ENCODE data around the gene ARFGAP3. TPM values are rescaled to one million over a fixed set of nuclear protein-coding genes. Genes with fewer than 3 reads are reported as not detected.

The ARFGAP3 gene
- total and polyA plus RNA-seq, 3 experiments from 2014 or later = 32.2 to 50.0 (median 33.0) TPM

- peak overlapping the region in 1 of 8 donors; percentile 75 for H3K27ac Mint-ChIP-seq
- Histone ChIP-seq H3K9me3 (ENCODE audit: low read length) (no peaks in the 10 kb centered on the region), H3K4me1 (ENCODE audit: insufficient read depth, low read length) (no peaks in the 10 kb centered on the region), H3K27me3 (ENCODE audit: insufficient read depth, low read length, poor library complexity, severe bottlenecking) (no peaks in the 10 kb centered on the region), H3K4me3 (ENCODE audit: low read length) (no peak overlapping the region), H3K36me3 (ENCODE audit: insufficient read depth, low read length) (peaks cover 13% of the 10 kb centered on the region), H3K27ac (ENCODE audit: low read depth, low read length) (no peak overlapping the region)
- POLR2A ChIA-PET = no interaction called here
- H3K36me3 Mint-ChIP-seq = peaks cover 0 to 91% (median 9%) of the 10 kb centered on the region in 3 donors
- H3K4me3 Mint-ChIP-seq = no peak overlapping the region
- no peak for DNase-seq
- CTCF ChIA-PET = no interaction called here
- no peaks in the 10 kb centered on the region for H3K9me3 Mint-ChIP-seq
- no peaks in the 10 kb centered on the region for H3K4me1 Mint-ChIP-seq
- no peaks in the 10 kb centered on the region for H3K27me3 Mint-ChIP-seq
Observed at GRCh38 chr22:42881982-42882656, 25.0 kb upstream of the ARFGAP3 start.

DNA sequence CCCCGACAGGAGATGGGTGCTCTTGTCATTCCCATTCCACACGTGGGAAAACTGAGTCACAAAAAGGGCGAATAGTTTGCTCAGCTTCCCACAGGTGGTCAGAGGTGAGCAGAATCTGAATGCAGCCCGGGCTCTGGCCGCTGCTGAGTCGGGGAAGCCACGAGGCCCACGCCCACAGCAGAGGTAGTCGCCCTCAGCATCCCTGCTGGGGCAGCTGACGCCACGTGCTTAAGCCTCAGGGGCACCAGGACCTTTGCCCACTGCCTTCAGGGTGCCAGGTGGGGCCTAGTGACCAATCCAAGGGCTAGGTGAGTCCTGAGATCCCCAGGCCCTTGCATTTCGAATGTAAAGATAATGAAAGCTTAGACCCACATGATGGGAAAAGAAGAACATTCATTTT, 24.2 kb upstream of the ARFGAP3 start:
- H3K36me3 Mint-ChIP-seq = peaks cover 0 to 93% (median 9%) of the 10 kb centered on the region in 3 donors
- H3K9me3 Mint-ChIP-seq = no peaks in the 10 kb centered on the region
- Histone ChIP-seq H3K4me1 (ENCODE audit: insufficient read depth, low read length) (no peaks in the 10 kb centered on the region), H3K27ac (ENCODE audit: low read depth, low read length) (no peak overlapping the region), H3K36me3 (ENCODE audit: insufficient read depth, low read length) (peaks cover 13% of the 10 kb centered on the region), H3K4me3 (ENCODE audit: low read length) (no peak overlapping the region), H3K9me3 (ENCODE audit: low read length) (no peaks in the 10 kb centered on the region), H3K27me3 (ENCODE audit: insufficient read depth, low read length, poor library complexity, severe bottlenecking) (no peaks in the 10 kb centered on the region)
- H3K27ac Mint-ChIP-seq = peak overlapping the region in 1 of 8 donors; percentile 54
- H3K4me3 Mint-ChIP-seq = no peak overlapping the region
- H3K27me3 Mint-ChIP-seq = no peaks in the 10 kb centered on the region
- no peaks in the 10 kb centered on the region for H3K4me1 Mint-ChIP-seq
- DNase-seq = no peak
- ChIA-PET CTCF (no interaction called here), POLR2A (no interaction called here)

- Histone ChIP-seq H3K9me3 (ENCODE audit: low read length) (no peaks in the 10 kb centered on the region), H3K4me3 (ENCODE audit: low read length) (no peak overlapping the region), H3K27me3 (ENCODE audit: insufficient read depth, low read length, poor library complexity, severe bottlenecking) (no peaks in the 10 kb centered on the region), H3K27ac (ENCODE audit: low read depth, low read length) (no peak overlapping the region), H3K36me3 (ENCODE audit: insufficient read depth, low read length) (peaks cover 13% of the 10 kb centered on the region), H3K4me1 (ENCODE audit: insufficient read depth, low read length) (no peaks in the 10 kb centered on the region)
- no peak overlapping the region for H3K4me3 Mint-ChIP-seq
- no peaks in the 10 kb centered on the region for H3K27me3 Mint-ChIP-seq
- POLR2A ChIA-PET = no interaction called here
- peak overlapping the region in 1 of 8 donors; percentile 54 for H3K27ac Mint-ChIP-seq
- no peaks in the 10 kb centered on the region for H3K9me3 Mint-ChIP-seq
- H3K4me1 Mint-ChIP-seq = no peaks in the 10 kb centered on the region
- DNase-seq = no peak
- H3K36me3 Mint-ChIP-seq = peaks cover 0 to 93% (median 6%) of the 10 kb centered on the region in 3 donors
- CTCF ChIA-PET = no interaction called here
Observed at GRCh38 chr22:42880815-42881214, 23.7 kb upstream of the ARFGAP3 start.

DNA sequence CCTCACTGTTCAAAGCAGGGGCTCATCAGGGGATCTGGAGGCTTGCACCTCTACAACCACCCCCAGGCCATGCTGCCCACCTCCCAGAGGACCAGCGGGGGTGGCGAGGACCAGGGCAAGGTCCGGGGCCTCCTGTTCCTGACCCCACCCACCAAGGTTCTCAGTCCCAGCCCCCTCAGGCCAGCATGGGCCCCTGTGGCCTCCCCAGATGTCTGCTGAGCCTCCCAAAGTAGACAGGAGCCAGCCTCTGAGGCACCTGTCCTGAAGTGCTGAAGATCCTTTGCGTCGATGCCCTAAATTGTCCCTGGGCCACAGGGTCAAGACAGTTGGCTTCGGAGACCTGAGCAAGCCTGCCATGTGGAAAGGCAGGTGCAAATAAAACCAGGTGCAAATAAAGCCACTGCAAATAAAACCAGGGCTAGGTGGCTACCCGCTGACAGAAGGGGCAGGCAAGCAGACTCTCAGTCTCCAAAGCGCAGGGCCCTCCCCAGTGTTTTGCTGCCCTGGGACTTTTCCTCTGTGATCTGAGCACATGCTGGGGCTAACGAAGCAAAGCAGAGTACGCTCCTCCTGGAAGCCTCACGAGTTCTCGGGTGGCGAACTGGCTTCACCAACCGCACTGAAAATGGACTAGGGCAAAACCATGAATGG, 22.4 kb upstream of the ARFGAP3 start:
- H3K36me3 ChIP-seq (ENCODE audit: insufficient read depth, low read length) = peaks cover 9% of the 10 kb centered on the region
- no peaks in the 10 kb centered on the region for H3K27me3 ChIP-seq (ENCODE audit: insufficient read depth, low read length, poor library complexity, severe bottlenecking)
- POLR2A ChIA-PET = no interaction called here

DNA sequence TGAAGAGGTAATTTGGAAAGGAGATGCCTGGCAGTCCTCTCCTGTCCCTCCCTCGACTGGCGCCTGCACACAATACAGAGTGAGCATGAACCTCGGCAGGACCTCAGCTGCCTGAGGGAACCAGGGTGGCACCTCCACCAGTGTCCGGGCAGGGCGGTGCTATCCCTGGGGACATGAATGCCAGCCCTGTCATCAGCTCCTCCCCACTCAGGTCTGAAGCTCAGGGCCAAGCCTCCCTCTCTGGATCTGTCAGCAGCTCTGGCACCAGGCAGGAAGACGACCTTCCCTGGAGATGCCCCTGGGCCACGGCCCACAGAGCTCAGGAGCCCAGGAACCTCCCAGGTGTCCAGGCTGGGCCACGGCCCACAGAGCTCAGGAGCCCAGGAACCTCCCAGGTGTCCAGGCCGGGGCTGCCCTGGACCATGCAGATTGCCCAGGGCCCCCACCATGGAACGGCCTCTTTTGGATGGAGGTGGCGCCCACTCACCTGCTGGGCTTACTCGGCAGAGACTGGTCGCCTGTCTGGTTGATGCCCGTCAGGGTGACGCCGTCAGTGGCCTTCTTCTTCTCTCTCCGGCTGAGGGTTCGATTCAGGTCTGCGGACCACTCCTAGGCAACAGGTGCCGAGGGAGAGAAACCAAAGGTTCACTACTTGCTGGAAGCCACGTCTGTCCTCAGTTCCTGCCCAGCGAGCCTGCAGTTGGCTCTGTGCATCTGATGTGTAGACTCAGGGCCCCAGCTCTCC, 21.7 kb upstream of the ARFGAP3 start:
- no peaks in the 10 kb centered on the region for H3K9me3 ChIP-seq (ENCODE audit: low read length)
- Mint-ChIP-seq H3K27ac (no peak overlapping the region), H3K36me3 (peaks cover 0 to 89% (median 8%) of the 10 kb centered on the region in 3 donors), H3K27me3 (no peaks in the 10 kb centered on the region), H3K4me1 (no peaks in the 10 kb centered on the region), H3K4me3 (no peak overlapping the region), H3K9me3 (no peaks in the 10 kb centered on the region)
- no peaks in the 10 kb centered on the region for H3K4me1 ChIP-seq (ENCODE audit: insufficient read depth, low read length)
- no peak overlapping the region for H3K27ac ChIP-seq (ENCODE audit: low read depth, low read length)
- no peaks in the 10 kb centered on the region for H3K27me3 ChIP-seq (ENCODE audit: insufficient read depth, low read length, poor library complexity, severe bottlenecking)
- H3K36me3 ChIP-seq (ENCODE audit: insufficient read depth, low read length) = peaks cover 6% of the 10 kb centered on the region
- POLR2A ChIA-PET = no interaction called here
- no peak overlapping the region for H3K4me3 ChIP-seq (ENCODE audit: low read length)
- CTCF ChIA-PET = no interaction called here
- DNase-seq = no peak

More for the DNA sequence above, 22.4 kb upstream of the ARFGAP3 start:
- H3K9me3 ChIP-seq (ENCODE audit: low read length) = no peaks in the 10 kb centered on the region
- Mint-ChIP-seq H3K4me3 (no peak overlapping the region), H3K36me3 (peaks cover 0 to 90% (median 8%) of the 10 kb centered on the region in 3 donors), H3K4me1 (no peaks in the 10 kb centered on the region), H3K9me3 (no peaks in the 10 kb centered on the region), H3K27me3 (no peaks in the 10 kb centered on the region), H3K27ac (no peak overlapping the region)
- H3K4me3 ChIP-seq (ENCODE audit: low read length) = no peak overlapping the region
- H3K27ac ChIP-seq (ENCODE audit: low read depth, low read length) = no peak overlapping the region
- CTCF ChIA-PET = no interaction called here
- no peak for DNase-seq
- H3K4me1 ChIP-seq (ENCODE audit: insufficient read depth, low read length) = no peaks in the 10 kb centered on the region

DNA sequence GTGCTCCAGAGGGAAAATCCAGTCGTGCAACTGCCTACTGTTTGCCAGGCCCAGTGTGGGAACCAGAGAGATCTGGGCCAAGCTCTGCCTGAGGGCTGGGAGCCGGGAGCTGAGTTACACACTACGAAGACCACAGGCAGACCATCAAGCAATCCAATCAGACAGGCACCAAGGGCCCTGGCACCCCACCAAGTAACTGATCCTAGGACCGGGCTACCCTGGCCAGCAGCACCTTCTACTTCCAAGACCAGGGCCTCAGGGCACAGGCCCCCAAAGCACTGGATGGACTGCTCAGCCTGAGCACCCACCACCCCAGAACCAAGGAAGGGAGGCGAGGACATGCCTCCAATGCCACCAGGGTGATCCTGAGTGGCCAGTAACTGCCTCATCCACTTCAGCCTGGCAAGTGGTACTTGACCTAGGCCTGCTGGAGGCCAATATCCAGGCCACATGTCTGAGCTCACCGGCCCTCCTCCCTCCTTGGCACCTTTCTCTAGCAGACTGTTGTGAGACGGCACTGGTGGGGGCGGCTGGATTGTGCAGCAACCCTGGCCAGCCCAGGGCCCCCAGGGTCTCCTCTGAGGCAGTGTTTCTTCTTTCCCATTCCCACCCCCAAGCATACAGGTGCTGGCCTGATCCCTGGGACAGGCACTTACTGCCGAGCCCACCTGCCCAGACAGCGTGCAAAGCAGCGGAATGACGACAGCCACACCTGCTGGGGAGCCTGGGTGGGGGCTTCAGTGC, 20.7 kb upstream of the ARFGAP3 start:
- no peaks in the 10 kb centered on the region for H3K4me1 ChIP-seq (ENCODE audit: insufficient read depth, low read length)
- Mint-ChIP-seq H3K9me3 (no peaks in the 10 kb centered on the region), H3K36me3 (peaks cover 0 to 88% (median 6%) of the 10 kb centered on the region in 3 donors), H3K4me3 (no peak overlapping the region), H3K27me3 (no peaks in the 10 kb centered on the region), H3K4me1 (no peaks in the 10 kb centered on the region), H3K27ac (peak overlapping the region in 3 of 8 donors; percentile 23 to 82 (median 70))
- no peaks in the 10 kb centered on the region for H3K9me3 ChIP-seq (ENCODE audit: low read length)
- DNase-seq = no peak
- no peak overlapping the region for H3K4me3 ChIP-seq (ENCODE audit: low read length)
- CTCF ChIA-PET = interaction anchor here (1.5 kb wide), 1 partner anchor 10 kb away, joined by 9 read pairs; no protein-coding TSS in a partner anchor
- H3K27ac ChIP-seq (ENCODE audit: low read depth, low read length) = no peak overlapping the region
- peaks cover 6% of the 10 kb centered on the region for H3K36me3 ChIP-seq (ENCODE audit: insufficient read depth, low read length)
- POLR2A ChIA-PET = no interaction called here
- no peaks in the 10 kb centered on the region for H3K27me3 ChIP-seq (ENCODE audit: insufficient read depth, low read length, poor library complexity, severe bottlenecking)

DNA sequence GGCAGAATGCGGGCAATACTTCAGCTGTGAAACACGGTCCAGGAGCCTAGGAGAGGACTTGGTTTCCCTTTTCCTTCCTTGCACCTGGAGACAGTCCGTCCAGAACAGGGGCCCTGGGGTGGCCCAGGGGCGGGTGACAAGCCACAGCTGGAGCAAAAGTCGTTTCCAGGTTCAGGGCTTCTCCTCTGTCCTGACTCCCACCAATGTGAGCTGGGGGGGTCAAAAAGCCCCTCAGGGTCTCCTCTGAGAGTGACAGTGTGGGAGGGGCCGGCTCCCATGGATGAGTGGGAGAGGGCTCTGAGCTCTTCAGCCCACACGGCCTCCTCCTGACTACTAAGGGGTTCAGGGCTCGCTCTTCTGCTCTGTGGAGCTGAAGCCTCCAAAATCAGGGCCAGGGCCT, 20.1 kb upstream of the ARFGAP3 start:
- H3K36me3 Mint-ChIP-seq = peaks cover 0 to 89% (median 5%) of the 10 kb centered on the region in 3 donors
- Histone ChIP-seq H3K4me3 (ENCODE audit: low read length) (no peak overlapping the region), H3K9me3 (ENCODE audit: low read length) (no peaks in the 10 kb centered on the region), H3K4me1 (ENCODE audit: insufficient read depth, low read length) (no peaks in the 10 kb centered on the region), H3K36me3 (ENCODE audit: insufficient read depth, low read length) (peaks cover 6% of the 10 kb centered on the region), H3K27ac (ENCODE audit: low read depth, low read length) (no peak overlapping the region), H3K27me3 (ENCODE audit: insufficient read depth, low read length, poor library complexity, severe bottlenecking) (no peaks in the 10 kb centered on the region)
- no peak for DNase-seq
- no peaks in the 10 kb centered on the region for H3K9me3 Mint-ChIP-seq
- H3K27ac Mint-ChIP-seq = peak overlapping the region in 3 of 8 donors; percentile 23 to 90 (median 82)
- H3K27me3 Mint-ChIP-seq = no peaks in the 10 kb centered on the region
- ChIA-PET POLR2A (interaction anchor here (0.7 kb wide), 1 partner anchor 9 kb away, joined by 6 read pairs; no protein-coding TSS in a partner anchor), CTCF (interaction anchor here (1.5 kb wide), 1 partner anchor 9 kb away, joined by 9 read pairs; no protein-coding TSS in a partner anchor)
- H3K4me1 Mint-ChIP-seq = no peaks in the 10 kb centered on the region
- H3K4me3 Mint-ChIP-seq = no peak overlapping the region
